Hepatocyte (in vitro differentiated cells): ENCODE data around the gene TMEM236. TPM values are rescaled to one million over a fixed set of nuclear protein-coding genes. Genes with fewer than 3 reads are reported as not detected.

Experiments used
- DNase-seq: peaks from one replicate; pipeline ENCODE4 v3.0.0-alpha.2; 2016; ENCODE audit warnings: low spot score
- H2AFZ ChIP-seq: fragments of 200-600 bp; sonication (generic); 2 replicates; pipeline ENCODE4 v1.6.0; 2016; ENCODE audit warnings: antibody characterized with exemption, mild to moderate bottlenecking
- H3K27ac ChIP-seq: fragments of 200-600 bp; sonication (generic); 2 replicates; pipeline ENCODE4 v1.5.1; 2016; ENCODE audit warnings: mild to moderate bottlenecking
- H3K27me3 ChIP-seq: fragments of 200-600 bp; sonication (generic); 2 replicates; pipeline ENCODE4 v1.6.1; 2016
- H3K36me3 ChIP-seq: fragments of 200-600 bp; sonication (generic); replicated peaks from 2 replicates; pipeline ENCODE4 v1.5.1; 2016; ENCODE audit warnings: low read depth; ENCODE audit not compliant: insufficient read depth
- H3K4me1 ChIP-seq: fragments of 200-600 bp; sonication (generic); 2 replicates; pipeline ENCODE4 v1.5.1; 2016; ENCODE audit warnings: mild to moderate bottlenecking, moderate library complexity; ENCODE audit not compliant: insufficient read depth
- H3K4me2 ChIP-seq: fragments of 200-600 bp; sonication (generic); 2 replicates; pipeline ENCODE4 v1.6.0; 2016
- H3K4me3 ChIP-seq: fragments of 200-600 bp; sonication (generic); 2 replicates; pipeline ENCODE4 v1.5.1; 2016; ENCODE audit warnings: mild to moderate bottlenecking
- H3K79me2 ChIP-seq: fragments of 200-600 bp; sonication (generic); 2 replicates; pipeline ENCODE4 v1.6.0; 2017; ENCODE audit warnings: mild to moderate bottlenecking
- H3K9me2 ChIP-seq: fragments of 200-600 bp; sonication (generic); replicated peaks from 2 replicates; pipeline ENCODE4 v1.6.0; 2017; ENCODE audit warnings: mild to moderate bottlenecking; ENCODE audit not compliant: insufficient read depth
- H3K9me3 ChIP-seq: fragments of 200-600 bp; sonication (generic); 2 replicates; pipeline ENCODE4 v1.5.1; 2016; ENCODE audit warnings: low read depth, mild to moderate bottlenecking
- H4K20me1 ChIP-seq: fragments of 200-600 bp; sonication (generic); 2 replicates; pipeline ENCODE4 v1.6.0; 2016; ENCODE audit warnings: mild to moderate bottlenecking; ENCODE audit not compliant: insufficient read depth, poor library complexity, severe bottlenecking
- EZH2 ChIP-seq: fragments of 200-600 bp; sonication (generic); IDR thresholded peaks from 2 replicates; pipeline ENCODE4 v1.6.1; 2016; ENCODE audit warnings: antibody characterized with exemption, mild to moderate bottlenecking, borderline replicate concordance
- EZH2phosphoT487 ChIP-seq: fragments of 200-600 bp; sonication (generic); IDR thresholded peaks from one replicate; pipeline ENCODE4 v1.6.1; 2018; ENCODE audit warnings: antibody characterized with exemption, mild to moderate bottlenecking, low read depth, moderate library complexity; ENCODE audit not compliant: unreplicated experiment, severe bottlenecking
- WGBS: methylation state at CpG from one replicate; pipeline ENCODE4 v1.1.6; 2016; ENCODE audit warnings: low lambda C conversion rate; ENCODE audit errors: missing lambda C conversion rate; 5-methylcytosine and 5-hydroxymethylcytosine counted together
- microRNA counts: library from miRNA; unstranded; fragments of <30 nt; microRNA quantifications from one replicate; lab custom pipeline; 2017
- microRNA-seq: library from miRNA; unstranded; fragments of <30 nt; microRNA quantifications from one replicate; pipeline ENCODE4, GENCODE V29; 2017
- polyA plus RNA-seq: library from polyadenylated mRNA; unstranded; fragments of >200 nt; fragmentation: Nextera tagmentation; extraction: Ambion mirVana; gene quantifications from 2 replicates; pipeline ENCODE4 v1.2.1, GENCODE V29; 2016
- small RNA-seq: library from RNA; depleted of rRNA; stranded (forward); fragments of <200 nt; gene quantifications from one replicate; pipeline ENCODE3, GENCODE V24; 2014
- total RNA-seq: library from RNA; depleted of rRNA; stranded (reverse); fragments of >200 nt; gene quantifications from 2 replicates; pipeline ENCODE4 v1.2.3, GENCODE V29; 2014
- TF ChIP-seq, protein P1 (sequence below): fragments of 200-600 bp; sonication (generic); IDR thresholded peaks from 2 replicates; pipeline ENCODE4 v1.5.1; 2016; ENCODE audit warnings: antibody characterized with exemption, mild to moderate bottlenecking; ENCODE audit not compliant: poor library complexity

The TMEM236 gene
- total and polyA plus RNA-seq, 2 experiments from 2014 or later: 0.08 to 0.80 TPM

DNA sequence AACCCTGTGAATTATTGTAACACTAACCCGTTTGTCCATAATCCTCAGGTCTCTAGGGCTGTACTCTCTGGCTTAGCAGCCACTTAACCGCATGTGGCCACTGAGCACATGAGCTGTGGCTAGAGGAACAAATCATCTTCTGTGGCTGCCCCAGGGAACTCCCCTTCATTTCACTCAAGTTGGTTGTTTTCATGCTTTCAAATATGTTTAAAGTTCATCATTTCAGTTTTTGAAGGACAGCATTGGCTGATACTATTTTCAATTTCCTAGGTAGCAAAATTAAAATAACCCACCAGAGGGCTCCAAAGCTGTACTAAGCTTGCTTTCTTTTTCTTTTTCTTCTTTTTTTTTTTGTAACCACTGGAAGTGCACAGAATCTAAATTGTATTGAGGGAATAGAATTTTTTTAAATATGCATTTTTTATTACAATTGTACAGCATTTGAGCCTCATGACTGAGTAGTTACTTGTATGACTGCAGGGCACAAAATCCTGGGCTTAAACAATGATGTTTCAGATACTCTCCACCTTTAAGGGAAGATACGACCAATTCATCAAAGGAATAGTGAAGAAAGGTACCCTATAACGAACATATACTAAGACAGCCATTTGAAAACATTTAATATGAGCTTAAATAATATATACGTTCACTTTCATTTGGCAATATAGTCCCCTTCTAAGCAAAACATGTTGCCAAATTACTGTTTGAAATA is 95.7 kb downstream of the TMEM236 start:
- Histone ChIP-seq H3K4me1 (no peaks in the 10 kb centered on the region), H3K9me2 (no peaks in the 10 kb centered on the region), H3K27me3 (no peaks in the 10 kb centered on the region), H3K36me3 (no peaks in the 10 kb centered on the region), H2AFZ (no peak overlapping the region), H3K9me3 (no peaks in the 10 kb centered on the region), H3K4me3 (no peak overlapping the region), H3K4me2 (no peak overlapping the region), H3K27ac (no peak overlapping the region), H3K79me2 (no peaks in the 10 kb centered on the region), H4K20me1 (no peaks in the 10 kb centered on the region)
- DNase-seq: peak; percentile 55
- WGBS: 48% methylated on average over 5 of the region's 5 CpGs
- TF ChIP-seq EZH2 (no peak), EZH2phosphoT487 (no peak)
- TF ChIP-seq, protein P1, sequence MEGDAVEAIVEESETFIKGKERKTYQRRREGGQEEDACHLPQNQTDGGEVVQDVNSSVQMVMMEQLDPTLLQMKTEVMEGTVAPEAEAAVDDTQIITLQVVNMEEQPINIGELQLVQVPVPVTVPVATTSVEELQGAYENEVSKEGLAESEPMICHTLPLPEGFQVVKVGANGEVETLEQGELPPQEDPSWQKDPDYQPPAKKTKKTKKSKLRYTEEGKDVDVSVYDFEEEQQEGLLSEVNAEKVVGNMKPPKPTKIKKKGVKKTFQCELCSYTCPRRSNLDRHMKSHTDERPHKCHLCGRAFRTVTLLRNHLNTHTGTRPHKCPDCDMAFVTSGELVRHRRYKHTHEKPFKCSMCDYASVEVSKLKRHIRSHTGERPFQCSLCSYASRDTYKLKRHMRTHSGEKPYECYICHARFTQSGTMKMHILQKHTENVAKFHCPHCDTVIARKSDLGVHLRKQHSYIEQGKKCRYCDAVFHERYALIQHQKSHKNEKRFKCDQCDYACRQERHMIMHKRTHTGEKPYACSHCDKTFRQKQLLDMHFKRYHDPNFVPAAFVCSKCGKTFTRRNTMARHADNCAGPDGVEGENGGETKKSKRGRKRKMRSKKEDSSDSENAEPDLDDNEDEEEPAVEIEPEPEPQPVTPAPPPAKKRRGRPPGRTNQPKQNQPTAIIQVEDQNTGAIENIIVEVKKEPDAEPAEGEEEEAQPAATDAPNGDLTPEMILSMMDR: peak; percentile 65

DNA sequence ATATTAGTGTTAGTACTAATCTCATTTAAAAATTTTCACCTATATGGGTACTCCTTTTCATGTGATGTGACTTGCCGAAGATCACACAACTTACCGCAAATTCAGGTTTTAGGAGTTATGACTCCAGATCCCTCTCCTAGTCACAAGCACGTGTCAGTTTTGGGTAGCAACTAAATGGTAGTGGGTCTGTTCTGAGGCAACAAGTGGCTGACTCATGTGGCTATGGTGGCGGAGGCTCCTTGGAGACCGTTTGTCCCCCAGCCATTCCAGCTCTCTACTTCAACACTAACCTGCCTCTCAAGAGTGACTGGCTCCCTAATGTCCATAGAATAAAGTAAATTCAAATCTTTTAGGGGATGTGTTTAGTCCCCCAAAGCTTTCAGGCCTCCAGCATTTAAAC is 96.6 kb downstream of the TMEM236 start:
- no peak overlapping the region for H3K4me3 ChIP-seq
- H3K36me3 ChIP-seq: no peaks in the 10 kb centered on the region
- no peaks in the 10 kb centered on the region for H3K4me1 ChIP-seq
- no peaks in the 10 kb centered on the region for H4K20me1 ChIP-seq
- H3K4me2 ChIP-seq: no peak overlapping the region
- no peaks in the 10 kb centered on the region for H3K9me3 ChIP-seq
- H3K27ac ChIP-seq: no peak overlapping the region
- H3K79me2 ChIP-seq: no peaks in the 10 kb centered on the region
- H3K27me3 ChIP-seq: no peaks in the 10 kb centered on the region
- no peaks in the 10 kb centered on the region for H3K9me2 ChIP-seq
- no peak overlapping the region for H2AFZ ChIP-seq
- TF ChIP-seq, protein P1: no peak
- no peak for TF ChIP-seq EZH2phosphoT487
- no peak for TF ChIP-seq EZH2
- WGBS: 89% methylated on average over 5 of the region's 5 CpGs
- DNase-seq: no peak

MicroRNA genes within 50 kb of the gene (microRNA counts, 767-probe panel; counts per million panel counts)
- microRNA hsa-miR-511 (lab: Ali Mortazavi, UCI): not detected

Small RNA genes within 50 kb of the gene (microRNA-seq; reads per million reads assigned to microRNA genes)
- 1.8 reads per million for gene MIR511

Small RNA genes within 50 kb of the gene (small RNA-seq; reads per million reads assigned to genes)
- gene MIR511: 0.22 reads per million

Other genes with a start within 250 kb of the TMEM236 start
- 14.8 and 30.3 TPM in 2 replicates for gene HACD1, start 134.8 kb upstream of the TMEM236 start, total RNA-seq
- gene HACD1, start 134.8 kb upstream of the TMEM236 start, polyA plus RNA-seq: 31.9 and 38.8 TPM in 2 replicates
- 29.9 and 32.2 TPM in 2 replicates for gene STAM, start 108.0 kb upstream of the TMEM236 start, total RNA-seq
- gene STAM, start 108.0 kb upstream of the TMEM236 start, polyA plus RNA-seq: 16.7 and 20.6 TPM in 2 replicates
- gene MRC1, start 57.1 kb downstream of the TMEM236 start, total RNA-seq: 1.8 and 2.4 TPM in 2 replicates
- 0.13 and 0.30 TPM in 2 replicates for gene MRC1, start 57.1 kb downstream of the TMEM236 start, polyA plus RNA-seq
- gene SLC39A12, start 199.7 kb downstream of the TMEM236 start, total RNA-seq: not detected in 2 replicates
- not detected in 2 replicates for gene SLC39A12, start 199.7 kb downstream of the TMEM236 start, polyA plus RNA-seq